COLO829 (cell line): ENCODE results near the gene LRRC4C.

Source experiments
- DNase-seq: peaks from one replicate; pipeline ENCODE4 v3.0.0; 2012; ENCODE audit warnings: low spot score

Gene LRRC4C

DNA sequence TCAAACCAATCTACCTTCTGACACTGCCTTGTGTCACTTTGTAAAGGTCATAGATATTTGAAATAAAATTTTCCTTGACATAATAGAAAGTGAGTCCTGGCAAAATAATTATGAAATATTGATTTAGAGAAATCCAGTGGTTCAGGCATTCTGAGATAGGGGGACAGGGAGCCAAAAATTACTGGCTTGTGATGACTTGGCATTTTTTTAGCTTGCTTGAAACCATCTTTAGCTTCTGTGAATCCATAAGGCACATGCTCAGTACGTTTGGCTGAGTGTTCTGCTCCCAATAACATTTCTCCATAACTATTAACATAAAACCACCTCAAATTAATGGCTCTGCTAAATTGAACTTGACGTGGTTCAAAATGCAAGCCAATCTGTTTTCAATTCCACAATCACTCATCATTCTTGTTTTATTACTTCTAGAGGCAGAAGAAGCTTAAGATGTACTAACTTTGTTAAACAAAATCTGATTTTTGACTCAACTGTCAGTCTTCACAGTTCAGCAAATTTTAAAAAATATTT lies 209.0 kb downstream of the LRRC4C start:
- no peak for DNase-seq

DNA sequence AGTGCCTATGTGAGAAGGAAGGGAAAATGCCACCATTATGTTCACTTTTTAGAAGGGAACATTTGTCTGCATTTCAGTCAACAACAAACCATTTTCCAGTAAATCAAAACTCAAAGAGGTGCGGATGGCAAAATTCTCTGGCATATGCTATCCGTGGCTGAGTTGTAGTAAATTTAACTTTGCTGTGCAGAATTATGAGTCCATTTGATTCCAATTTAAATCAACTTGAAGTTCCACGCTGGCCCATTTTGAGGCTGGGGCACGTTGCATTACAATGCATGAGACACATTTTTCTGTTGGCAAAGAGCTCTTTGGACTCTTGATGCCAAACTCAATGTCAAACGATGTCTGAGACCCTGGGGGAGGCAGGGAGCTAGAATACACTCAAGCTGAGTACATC lies 211.8 kb downstream of the LRRC4C start:
- no peak for DNase-seq

DNA sequence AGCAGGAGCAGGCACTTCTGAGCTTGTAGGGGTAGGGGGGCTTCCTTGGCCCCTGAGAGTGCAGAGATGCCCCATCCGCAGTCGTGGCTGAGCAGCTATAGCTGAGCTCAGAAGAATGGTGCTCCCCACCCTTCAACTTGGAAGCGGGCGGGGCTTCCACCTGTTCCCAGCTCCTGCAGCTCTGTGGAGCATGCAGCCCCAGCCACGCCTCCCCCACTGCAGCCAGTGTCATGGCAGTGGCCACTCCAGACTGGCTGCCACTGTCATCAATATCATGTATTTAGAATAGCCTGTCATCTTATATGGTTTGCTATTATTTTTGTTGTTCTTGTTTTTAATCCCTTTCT lies 213.1 kb downstream of the LRRC4C start:
- no peak for DNase-seq

DNA sequence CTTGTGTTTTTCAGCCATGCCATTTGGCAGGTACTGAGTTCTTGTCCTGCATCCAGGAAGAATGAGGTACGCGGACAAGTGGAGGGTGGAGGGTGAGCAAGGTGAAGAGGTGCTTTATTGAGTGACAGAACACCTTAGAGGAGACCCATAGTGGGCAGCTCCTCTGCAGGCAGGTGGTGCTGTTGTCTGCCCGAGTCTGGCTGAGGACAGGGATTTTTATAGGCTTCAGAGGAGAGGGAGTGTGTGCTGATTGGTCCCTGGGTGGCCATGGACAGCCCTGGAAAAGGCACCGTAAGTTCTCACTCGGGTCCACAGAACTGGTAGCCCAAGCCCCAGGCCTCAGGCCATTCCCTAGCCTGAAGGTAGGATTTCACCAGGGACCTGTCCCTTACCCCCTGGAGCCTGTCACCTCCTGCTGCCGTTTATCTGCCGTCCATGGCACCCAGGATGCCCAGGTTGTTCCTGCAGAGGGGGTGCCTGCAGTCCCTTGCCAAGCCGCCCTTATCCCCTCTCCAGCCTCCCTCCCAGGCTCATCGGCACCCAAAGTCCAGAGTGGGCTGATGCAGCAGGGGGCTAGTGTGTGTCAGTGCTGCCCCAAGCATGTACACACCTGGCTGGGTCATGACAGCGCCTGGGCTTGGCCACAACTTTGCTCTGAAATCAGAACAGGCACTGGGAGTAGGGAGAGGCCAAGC lies 213.6 kb downstream of the LRRC4C start:
- DNase-seq = no peak

DNA sequence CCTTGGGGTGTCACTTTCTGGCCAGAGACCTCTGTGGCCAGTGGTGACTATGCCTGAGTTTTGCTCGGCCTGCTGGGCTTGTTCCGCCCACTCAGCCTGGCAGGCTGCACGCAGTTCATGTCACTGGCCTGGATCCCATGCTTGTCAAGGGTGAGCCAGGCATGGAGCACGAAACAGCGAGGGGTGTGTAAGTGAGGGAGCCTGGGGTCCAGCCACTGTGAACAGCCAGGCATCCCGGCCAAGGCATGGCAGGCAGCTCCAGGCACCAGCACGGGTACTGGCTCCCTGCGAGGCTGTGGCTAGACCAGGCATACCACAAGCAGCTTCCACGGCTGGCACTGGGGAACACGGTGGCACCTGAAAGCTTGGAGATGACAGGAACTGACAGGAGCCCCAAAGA lies 214.3 kb downstream of the LRRC4C start:
- DNase-seq = no peak

DNA sequence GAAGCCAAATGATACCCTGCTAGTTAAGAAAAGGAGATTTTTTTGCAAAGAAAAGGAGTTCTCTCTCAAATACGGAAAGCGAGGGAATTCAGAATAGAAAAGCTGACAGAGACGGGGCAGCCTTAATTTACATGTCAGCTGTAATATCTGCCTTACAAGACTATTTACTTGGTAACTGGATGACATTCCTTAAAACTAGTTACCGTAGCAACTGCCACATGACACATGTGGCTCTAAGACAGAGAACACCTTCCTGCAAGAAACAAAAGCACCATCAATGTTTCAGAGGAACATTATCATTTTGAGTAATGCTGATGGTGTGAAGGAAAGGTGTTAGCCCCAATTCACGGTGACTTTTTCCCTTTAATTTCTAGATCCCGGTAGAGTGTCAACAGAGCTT lies 222.1 kb downstream of the LRRC4C start:
- no peak for DNase-seq

DNA sequence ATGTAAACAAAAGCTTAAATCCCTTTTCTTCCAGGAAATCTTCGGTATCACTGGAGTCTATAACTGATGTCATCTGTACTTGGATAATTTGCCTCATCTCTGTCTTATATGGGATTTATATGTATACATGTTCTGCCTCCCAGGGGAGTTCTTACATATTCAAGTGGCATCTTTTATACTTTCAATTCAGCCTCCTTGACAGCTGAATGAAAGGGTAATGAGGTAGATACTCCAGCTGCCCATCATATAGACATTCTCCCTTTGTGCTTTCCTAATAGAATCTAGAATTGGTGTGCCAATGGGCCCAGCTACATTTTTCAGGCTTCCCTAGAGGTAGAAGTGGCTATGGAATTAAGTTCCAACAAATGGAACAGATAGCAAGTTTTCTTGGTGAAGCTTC lies 223.8 kb downstream of the LRRC4C start:
- DNase-seq = no peak

DNA sequence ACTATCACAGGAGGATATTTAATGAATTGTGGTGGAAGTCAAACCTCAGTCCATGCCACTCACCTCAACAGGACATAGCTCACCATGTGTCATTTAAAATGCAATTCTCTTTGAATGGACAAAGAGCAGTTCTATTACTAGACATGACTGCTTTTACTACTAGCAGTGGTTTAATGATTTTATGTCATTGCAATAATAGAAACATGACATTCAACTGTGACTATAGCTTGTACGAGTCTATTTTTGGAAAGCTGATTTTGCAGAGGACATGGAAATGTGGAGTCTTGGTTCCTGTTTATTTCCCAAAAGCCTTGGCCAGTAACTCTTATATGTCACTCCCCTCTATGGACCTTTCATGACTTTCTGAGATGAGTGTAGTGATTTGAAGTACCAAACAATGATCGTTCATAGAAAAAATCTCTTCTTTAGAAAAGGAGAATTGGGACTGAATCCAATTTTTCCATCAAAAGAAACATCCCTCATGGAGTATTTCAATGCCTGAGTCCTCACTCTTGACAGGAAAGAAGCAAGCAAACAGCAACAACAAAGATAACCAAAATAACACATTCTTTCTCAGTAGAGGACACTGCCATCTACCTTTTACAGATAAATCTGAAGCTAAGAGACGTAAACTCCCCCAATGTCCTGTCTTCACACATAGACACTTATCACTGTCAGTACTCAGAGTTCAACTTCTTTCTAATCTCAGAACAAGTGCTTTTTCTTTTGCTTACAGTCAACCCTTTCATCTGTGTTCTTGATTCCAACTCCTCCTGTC lies 233.4 kb downstream of the LRRC4C start:
- no peak for DNase-seq

DNA sequence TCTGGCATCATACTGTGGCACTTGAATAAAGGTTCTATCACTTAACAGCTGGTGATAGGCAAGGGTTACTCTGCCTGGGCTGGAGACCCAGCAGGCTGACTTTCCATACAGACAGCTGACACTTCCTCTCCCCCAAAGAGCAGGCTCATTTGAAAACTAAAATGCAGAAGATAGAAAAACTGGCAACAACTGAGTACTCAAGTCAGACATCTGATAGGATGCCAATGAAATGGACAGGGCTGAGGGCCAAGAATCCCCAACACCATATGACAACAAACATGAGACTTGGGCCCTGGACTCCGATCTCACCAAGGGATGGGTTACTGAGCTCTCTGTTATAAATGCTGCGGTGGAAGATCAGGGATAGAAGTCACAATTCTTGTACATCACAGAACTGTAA lies 237.2 kb downstream of the LRRC4C start:
- DNase-seq = no peak

DNA sequence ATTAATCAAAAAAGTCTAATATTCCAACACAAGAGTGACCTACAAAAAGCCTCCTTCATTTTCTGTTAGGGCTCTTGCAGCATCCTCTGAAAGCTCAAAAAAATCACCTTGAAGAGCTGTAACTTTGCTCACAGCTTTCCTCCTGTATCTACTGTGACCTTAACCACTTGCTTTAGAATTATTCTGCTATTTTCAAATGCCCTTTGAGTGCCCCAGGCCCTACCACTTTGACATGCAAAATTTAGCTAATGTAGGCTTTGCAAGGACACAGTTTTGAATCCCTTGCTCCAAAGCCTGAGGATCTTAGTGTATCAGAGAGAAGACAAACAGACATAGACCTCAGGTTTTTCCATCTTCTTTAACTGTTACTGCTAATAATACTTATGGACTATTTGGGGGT lies 253.1 kb downstream of the LRRC4C start:
- no peak for DNase-seq

DNA sequence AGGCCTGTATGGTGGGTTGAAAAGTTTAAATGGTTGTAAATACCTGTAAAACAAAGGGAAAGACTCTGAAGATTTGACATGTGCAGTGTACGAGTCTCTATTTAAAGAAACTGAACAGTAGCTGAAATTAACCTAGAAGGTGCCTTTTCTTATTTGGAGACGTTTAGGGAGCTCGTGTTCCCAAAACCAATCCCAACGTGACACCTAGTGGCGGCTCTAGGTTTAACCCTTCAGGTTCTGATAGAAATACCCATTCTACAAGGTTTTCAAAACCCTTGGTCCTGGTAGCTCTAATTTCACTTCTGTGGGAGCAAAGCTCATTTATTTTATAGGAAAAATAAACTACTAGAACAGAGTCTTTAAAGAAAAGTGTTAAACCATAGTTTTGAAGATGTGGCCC lies 258.3 kb downstream of the LRRC4C start:
- no peak for DNase-seq

DNA sequence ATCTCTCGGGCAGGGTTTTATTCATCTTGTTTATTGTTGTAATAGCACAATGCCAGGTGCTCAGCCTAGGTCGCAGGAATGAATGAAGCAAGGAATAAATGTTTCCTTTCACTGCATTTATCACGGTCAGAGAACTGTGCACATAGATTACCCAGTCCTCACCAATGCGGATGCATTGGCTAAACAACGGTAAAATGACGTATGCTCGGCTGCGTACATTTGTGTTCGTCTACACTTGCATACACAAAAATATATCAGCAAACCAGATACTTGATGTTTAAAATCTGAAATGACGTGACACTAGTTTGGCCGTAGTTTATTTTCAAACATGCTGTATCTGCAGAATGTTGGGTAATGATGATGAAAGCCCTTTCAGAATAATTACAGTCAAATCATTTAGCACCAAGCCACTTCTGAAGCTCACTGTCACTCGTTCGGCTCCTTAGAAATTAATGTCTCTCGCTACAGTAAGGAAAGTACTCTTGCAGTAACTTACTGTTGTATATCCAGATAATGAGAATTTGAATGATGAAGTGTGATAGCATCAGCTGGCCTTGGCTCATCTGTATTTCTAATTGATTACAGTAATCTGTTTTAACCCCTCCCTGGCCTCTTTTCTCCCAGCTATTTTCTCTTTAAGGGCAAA lies 268.9 kb downstream of the LRRC4C start:
- DNase-seq = no peak

DNA sequence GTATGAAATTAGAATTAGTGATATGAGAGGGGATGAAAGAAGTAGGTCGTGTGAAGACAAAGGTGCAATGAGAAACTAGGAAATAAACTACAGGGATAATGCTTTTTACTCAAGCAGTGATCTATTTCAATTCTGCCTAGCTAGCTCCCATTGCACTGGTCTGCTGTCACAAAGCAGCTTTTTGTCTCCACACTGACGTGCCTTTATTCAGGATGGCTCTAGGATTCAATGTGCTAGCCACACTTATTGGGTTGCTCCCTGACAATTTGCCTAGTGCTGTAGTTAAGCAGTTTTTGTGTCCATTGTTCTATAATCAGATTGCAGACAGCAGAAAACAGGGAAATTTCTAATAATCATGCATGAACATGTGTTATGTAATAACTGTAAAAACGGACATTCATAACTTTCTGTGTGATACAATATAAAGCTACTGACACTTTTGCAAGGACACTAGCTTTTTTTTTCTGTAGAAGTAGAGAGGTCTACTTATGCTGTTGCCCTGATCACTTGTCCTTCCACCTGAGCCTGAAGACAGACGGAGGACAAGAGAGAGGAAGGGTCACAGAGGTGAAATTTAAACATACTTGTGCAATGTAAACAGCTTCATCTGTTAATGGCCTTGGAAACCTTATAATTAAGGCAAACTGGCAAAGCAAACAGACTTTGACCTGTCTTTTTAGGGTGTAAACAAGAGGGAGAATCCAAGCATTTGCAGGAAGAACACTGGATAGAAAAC lies 269.6 kb downstream of the LRRC4C start:
- DNase-seq = no peak

DNA sequence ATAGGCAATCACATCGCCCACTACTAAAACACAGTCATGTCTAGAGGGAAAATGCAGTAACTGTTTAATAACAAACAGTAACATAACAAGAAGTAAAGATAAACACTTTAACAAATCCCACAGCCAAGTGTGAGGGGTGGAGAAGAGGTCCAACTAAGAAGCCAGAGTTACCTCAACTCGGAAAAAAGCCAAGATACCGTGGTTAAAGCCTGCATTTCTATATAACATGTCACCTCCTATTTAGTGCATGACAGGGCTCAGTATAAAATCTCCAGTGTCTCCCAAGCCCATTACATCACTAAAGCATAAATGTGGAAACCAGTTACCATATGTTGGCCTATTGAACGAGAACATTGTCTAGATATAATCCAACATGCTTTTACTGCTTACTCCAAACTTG lies 281.7 kb downstream of the LRRC4C start:
- DNase-seq = no peak

DNA sequence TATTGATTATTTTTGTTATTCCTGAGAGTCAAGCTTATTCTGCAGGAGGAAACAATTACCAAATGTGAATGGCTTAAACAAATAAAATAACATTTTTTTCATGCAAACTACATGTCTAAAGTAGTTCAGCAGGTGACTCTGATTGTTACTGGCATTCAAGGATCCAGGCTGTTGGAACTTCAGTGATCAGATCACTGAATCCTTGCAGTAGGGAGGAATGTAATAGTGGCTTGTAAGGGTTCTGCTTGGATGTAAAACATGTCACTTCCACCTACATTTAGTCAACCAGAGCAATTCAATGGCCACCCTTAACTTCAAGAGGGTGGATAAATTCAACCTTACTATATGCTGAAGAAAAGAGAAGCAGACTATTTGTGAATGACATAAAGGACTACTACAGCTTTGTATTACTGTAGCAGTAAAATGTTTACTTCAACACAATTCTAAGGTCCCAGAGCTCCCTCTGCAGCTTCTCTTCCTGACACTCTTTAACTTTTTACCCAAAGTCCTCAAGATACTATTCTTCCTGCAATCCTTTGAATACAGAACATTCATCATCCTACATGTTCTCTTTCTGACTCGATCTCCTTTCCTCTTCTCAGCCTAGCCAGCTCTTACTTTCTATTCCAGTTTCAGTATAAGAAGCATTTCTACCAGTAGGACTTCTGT lies 284.0 kb downstream of the LRRC4C start:
- no peak for DNase-seq

DNA sequence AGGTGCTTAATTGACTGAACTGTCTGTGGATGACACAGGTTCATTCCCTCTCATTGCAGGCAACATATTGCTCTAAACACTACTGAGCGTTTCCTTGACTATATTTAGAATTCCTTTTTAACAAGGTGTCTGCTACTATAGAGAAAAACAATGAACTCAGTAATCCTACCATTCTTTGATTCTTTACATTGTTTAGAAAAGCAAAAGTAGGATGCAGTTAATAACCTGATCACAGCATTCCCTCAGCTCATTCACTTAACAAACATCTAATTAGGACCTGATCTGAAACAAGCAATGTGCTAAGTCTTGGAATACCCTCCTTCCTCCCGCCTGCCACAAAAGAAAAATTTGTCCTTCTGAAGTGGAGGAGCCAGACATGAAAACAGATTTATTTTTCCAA lies 313.1 kb downstream of the LRRC4C start:
- DNase-seq = no peak

DNA sequence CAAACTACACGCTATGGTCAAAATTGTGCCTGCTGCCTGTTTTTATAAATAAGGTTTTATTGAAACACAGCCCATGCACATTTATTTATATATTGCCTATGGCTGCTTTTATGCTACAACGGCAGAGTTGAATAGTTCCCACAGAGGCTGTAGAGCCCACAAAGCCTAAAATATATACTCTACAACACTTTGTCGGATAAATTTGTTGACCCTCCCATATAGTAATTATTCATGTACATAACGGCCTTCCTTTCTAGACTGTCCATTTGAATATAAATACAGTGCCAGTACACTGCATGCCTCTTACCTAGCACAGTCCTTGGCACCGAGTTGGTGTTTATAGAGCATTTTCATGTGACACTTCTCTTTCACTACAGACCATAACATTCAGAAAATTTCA lies 314.0 kb downstream of the LRRC4C start:
- no peak for DNase-seq

DNA sequence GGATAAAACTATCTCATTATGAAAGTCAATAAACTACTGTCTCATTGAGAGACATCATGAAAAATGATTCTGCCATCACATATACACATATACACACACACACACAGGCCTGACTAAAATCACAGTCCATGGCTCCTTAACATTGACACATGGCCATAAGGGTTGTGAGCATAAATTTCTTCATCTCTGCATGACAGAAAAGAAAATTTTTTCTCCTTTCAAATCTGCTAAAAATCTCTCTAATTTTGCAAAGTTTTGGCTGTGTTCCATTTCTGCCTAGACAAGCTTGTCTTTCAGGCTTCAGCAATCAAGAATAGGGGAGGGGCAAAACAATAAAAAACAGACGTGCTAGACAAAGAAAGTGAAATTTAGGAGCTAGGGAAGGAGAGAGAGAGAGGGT lies 324.5 kb downstream of the LRRC4C start:
- DNase-seq = no peak

DNA sequence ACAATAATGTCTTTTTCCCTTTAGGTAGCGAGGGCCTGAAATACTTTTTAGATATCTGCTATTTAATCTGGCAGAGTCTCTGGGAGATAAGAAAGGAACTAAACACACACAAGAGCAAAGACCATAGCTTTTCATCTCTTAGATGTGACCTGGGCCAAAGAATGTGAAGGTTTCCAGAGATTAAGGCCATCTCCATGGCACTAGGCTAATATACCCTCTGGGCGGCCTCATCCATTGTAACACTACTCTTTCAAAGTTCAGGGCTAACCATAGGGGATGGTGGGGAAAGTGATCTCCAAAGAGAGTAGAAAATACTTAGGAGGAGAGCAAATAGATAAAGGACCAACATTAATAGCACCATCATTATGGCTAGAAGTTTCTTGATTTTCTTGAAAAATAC lies 326.4 kb downstream of the LRRC4C start:
- no peak for DNase-seq

DNA sequence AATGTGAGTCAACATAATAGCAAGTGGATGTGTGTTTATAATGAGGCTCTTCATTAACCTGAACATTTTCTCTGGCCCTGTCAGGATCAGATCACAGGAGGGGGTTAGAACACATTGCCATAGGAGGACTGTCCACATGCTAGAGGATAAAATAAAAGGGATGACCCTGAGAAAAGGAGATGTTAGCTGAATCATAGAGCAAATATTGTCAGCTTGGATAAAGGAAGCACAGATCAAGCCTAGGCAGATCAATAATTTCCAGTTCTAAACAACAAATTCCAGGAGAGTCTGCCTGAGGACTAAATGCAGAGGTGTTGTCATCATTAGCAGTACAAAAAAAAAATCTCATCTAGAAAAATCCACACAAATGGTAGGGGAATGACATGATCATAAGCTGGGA lies 337.9 kb downstream of the LRRC4C start:
- DNase-seq = no peak

DNA sequence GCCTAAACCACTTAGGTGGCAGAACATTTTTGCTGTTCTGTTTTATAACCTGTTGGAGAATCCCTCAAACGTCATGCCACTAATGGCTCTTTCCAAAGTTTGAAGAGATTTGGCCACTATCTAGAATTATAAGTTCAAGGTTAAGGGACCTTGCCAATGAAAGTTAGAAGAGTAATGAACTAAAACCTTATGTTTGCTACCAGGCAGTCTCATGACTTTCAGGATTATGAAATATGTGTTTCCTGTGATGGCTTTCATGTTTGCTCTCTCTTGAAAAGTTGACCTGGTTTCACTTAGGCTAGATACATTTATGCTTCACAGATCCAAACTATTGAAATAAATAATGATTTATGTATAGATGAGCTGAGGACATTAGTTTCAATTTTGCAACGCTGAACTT lies 340.0 kb downstream of the LRRC4C start:
- no peak for DNase-seq

DNA sequence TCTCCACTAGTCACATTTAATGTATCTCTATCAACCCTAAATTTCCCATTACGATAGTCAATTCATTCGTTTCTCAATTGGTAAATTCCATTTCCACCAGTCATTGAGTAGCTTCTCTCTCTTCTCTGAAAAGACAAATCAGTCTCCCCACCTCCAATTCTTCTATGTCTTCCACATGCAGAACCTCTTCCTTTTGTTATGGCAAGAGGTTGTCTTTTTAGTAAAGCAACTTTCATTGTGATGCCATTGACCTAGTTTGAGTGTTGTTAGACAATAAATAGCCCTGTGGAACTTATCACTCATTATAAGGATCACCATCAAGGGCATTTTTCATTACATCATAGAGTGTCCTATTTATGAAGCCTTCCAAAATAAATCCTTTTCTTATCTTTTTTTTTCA lies 340.9 kb downstream of the LRRC4C start:
- no peak for DNase-seq
